Hematopoietic multipotent progenitor cell treated with erythropoietin and hydrocortisone succinate and interleukin-3 and kit ligand, for 6 days (in vitro differentiated cells): Measurements from ENCODE around the gene ID3.
"Not testable (repeated sequence)": the region's sequence is repeated elsewhere in the genome, so short reads cannot be mapped to it uniquely, and the experiment has no call there.

Experiments
- DNase-seq: peaks from one replicate; pipeline ENCODE4 v3.0.0-alpha.2; 2015

ID3 gene

GRCh38 chr1:23588749-23589548, 29.6 kb upstream of the ID3 start:
- DNase-seq: no peak

- no peak for DNase-seq
Measured at GRCh38 chr1:23585321-23586022, 26.2 kb upstream of the ID3 start.

GRCh38 chr1:23583727-23584126, 24.4 kb upstream of the ID3 start:
- not testable (repeated sequence) for DNase-seq

- no peak for DNase-seq
Measured at GRCh38 chr1:23582820-23583219, 23.5 kb upstream of the ID3 start.

DNA sequence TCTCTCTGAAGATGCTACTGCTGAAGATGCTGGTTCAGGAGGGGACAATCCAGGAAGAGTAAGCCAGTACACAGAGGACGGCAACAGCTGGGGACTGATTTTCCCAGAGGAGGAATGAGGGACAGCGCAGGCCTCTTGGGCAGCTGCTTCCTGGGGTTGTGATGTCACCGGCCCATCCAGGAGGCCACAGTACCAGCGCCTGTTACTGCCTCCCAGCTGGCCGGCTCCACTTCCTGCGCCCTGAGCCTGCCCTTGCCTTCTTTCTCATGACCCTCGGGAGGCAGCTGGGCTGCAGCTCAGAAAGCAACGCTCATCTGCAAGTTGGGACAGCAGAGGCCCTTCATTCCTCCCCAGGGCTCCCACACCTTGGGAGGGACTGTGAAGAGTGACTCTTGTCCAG, 21.9 kb upstream of the ID3 start:
- DNase-seq: no peak

- no peak for DNase-seq
Measured at GRCh38 chr1:23578997-23579363, 19.7 kb upstream of the ID3 start.

DNA sequence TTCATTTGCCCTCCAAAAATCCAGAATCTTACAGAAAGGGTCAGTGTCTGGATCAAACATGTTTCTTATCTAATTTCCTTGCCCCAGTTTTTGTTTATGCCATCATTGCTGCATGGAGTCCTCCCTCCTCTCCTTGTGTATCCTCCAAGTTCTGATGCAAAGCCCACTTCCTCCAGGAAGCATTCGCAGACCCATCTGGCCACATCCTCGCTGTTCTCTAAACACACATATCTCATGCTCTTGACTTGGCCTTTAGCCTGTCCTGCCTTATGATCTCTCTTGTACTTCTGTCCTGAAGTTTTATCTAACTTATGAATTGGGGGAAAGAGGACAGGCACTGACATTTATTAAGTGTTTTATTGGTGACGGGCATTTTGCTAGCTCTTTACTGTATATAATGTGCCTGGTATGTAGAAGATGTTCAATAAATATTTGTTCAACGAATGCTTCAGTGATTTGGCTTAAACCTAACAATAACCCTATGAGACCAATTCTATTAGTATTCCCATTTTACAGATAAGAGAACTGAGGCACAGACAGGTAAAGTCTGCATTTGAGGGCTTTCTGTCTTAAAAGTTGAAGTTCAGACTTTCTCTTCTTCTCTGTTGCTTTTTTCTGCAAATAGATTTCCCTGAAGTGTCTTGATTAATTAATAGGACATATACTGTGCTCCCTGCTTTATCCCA, 19.2 kb upstream of the ID3 start:
- DNase-seq: no peak

- no peak for DNase-seq
Measured at GRCh38 chr1:23577056-23578004, 18.0 kb upstream of the ID3 start.

- DNase-seq: no peak
Measured at GRCh38 chr1:23576338-23577055, 17.2 kb upstream of the ID3 start.

DNA sequence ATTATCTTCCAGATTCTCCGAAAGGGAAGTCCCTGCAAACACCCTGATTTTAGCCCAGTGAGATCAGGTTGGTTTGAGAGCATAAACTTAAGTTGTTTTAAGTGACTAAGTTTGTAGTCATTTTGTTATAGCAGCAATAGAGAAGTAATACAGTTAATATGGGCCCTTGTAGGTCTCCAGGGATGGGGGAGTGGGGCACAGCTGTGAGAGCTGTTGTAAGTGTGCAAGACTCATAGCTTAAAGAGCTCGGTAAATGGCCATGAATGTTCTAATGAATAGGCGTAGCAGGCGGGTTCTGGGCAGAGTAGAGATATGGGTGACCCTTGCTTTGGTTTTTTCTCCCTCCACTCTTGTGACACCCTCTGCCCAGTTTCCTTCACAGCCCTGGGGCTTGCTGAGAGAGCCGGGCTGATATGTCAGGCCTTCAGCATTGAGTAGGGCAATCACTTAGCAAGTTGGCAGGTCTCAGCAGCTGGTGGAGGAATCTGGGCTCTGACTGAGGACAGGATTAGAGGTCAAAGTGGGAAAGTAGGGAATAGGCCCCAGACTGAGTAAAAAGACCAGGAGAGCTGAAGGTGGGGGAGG, 16.0 kb upstream of the ID3 start:
- no peak for DNase-seq

DNA sequence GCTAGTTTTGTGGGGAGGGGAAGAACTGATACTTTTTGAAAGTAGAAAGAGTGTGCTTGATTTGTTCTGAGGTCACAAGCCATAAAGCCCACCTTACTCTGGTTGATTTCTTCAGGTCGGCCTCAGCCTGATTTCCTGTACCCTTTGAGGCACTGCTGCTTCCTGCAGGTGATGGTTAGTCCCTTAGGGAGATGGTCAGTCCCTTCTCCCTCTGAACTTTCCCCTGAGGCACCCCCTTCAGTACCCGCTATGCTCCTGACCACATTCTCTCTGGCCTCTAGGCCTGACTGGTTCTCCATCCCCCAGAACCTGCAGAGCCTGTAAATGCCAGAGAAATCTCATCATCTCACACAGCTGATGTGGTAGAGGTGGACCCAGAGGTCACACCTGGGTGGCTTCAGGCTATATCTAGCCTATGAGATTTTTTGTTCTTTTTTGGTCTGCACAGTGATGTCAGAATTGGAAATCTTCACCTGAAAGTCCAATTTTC, 15.0 kb upstream of the ID3 start:
- no peak for DNase-seq

- no peak for DNase-seq
Measured at GRCh38 chr1:23573574-23574182, 14.4 kb upstream of the ID3 start.

GRCh38 chr1:23571465-23571864, 12.2 kb upstream of the ID3 start:
- DNase-seq: no peak

GRCh38 chr1:23570001-23570691, 10.8 kb upstream of the ID3 start:
- no peak for DNase-seq

DNA sequence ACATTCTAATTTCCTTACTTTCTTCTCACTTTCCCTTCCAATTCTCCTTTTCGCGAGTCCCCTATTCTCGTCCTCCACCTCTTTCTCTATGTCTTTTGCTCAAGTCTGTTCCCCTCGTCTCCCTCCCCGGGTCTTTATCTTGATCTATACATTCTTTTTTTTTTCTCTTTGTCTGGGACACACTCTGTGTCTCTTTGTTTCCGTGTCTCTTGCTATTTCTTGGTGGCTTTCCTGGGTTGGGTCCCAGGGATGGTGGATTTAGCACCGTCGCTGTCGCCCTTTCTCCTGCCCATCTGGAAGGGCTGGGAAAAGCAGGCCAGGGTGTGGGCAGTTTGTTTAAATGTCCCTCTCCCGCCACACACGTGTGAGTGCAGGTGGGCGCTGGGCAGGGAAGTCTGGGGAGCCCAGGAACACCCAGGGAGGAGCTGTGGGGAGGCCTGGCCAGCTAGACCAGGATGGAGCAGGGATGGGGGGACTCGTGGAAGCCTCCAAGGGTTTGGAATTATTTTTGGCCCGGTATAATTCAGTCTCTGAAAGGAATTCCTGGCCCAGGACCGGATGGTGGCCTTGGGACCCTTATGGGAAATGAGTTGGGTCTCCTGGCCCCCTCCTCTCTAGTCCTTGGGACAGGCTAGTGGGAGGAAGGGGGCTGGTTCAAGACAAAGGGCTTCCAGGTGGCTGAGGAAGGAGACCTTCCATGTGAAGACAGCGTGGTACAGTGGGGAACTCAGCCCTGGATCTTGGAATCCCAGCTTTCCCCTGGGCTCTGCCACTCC, 9.5 kb upstream of the ID3 start:
- no peak for DNase-seq

DNA sequence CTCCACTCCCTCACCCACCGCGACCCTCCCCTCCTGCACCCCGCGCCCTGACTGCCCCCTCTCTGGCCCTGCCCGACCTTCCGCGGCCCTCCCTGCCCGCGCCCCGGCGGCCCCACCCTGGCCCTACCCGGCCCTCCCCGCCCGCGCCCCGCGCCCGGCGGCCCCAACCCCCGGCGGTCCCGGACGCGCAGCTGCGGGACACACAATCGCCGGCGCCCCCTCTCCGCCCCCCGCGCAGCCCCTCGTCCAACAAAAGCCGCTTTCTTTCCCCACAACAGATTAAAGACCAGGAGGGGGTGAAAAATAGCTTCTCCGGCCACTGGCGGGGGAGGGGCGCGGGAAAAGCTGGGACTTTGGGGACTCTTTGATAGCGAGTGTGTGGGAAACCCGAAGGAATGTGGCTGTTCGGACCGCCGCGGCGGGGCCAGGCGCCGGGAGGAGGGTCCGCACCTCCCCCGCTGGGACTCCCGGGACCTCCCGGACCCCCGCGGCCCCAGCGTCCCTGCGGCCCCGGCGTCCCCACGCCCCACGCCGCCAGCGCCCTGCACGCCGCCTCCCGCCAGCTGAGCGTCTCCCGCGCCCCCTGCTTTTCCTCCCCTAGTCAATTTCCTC, 8.8 kb upstream of the ID3 start:
- no peak for DNase-seq

DNA sequence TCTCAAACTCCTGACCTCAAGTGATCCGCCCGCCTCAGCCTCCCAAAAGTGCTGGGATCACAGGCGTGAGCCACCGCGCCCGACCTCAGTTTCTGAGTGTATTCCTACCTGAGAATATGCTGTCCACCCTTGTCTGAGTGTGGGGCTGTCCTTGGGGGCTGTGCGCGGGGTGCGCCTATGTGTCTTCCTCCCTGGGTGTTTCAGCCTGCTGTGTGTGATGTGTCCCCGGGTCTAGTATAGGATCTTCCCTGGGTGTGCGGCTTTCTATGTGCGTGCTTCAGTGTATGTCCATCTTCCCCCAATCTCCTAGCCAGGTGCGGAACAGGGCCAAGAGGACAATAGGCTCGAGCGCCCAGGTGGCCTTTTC, 8.3 kb upstream of the ID3 start:
- no peak for DNase-seq

GRCh38 chr1:23566304-23566703, 7.0 kb upstream of the ID3 start:
- no peak for DNase-seq

DNA sequence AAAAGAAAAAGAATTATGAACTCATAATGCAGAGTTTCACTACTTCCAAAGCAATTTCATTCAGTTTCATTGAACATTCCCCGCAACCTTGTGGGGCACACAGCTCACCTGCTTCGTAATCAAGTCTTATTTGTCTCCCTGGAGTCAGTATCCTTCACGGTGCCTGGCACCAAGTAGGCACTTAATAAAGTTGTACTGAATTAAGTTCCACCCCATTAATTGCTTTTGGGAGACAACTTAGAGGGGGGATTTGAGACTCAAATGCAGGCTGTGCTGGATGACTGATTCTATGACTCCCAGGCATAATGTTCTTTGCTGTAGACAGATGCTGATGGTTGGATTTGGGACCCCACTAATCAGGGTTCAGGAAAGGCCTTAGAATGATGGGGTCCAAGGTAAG, 6.5 kb upstream of the ID3 start:
- no peak for DNase-seq
